Hematopoietic multipotent progenitor cell treated with erythropoietin and hydrocortisone succinate and interleukin-3 and kit ligand, for 4 days (in vitro differentiated cells): ENCODE data around the gene CTDNEP1.

Source experiments
- DNase-seq: peaks from one replicate; pipeline ENCODE4 v3.0.0-alpha.2; 2015

The CTDNEP1 gene

GRCh38 chr17:7279448-7279847, 27.9 kb upstream of the CTDNEP1 start:
- DNase-seq: no peak

- no peak for DNase-seq
These were observed 15.2 kb upstream of the CTDNEP1 start for GRCh38 chr17:7266784-7267183.

GRCh38 chr17:7263801-7264078, 12.2 kb upstream of the CTDNEP1 start:
- DNase-seq: no peak

GRCh38 chr17:7262935-7263800, 11.6 kb upstream of the CTDNEP1 start:
- DNase-seq: peak; percentile 51

GRCh38 chr17:7262192-7262934, 10.8 kb upstream of the CTDNEP1 start, which contains the start of gene CLDN7:
Gene CLDN7, minus strand, starts transcription at chr17:7262478. Its CDS starts 435 bp downstream, at chr17:7262043.
- DNase-seq: no peak

GRCh38 chr17:7261379-7262191, 10.1 kb upstream of the CTDNEP1 start:
- peak; percentile 36 for DNase-seq

- peak; percentile 77 for DNase-seq
These were observed 9.3 kb upstream of the CTDNEP1 start for GRCh38 chr17:7260651-7261378.

- DNase-seq: no peak
These were observed 8.6 kb upstream of the CTDNEP1 start for GRCh38 chr17:7260151-7260550.

- DNase-seq: no peak
These were observed 8.0 kb upstream of the CTDNEP1 start for GRCh38 chr17:7259555-7259889.

GRCh38 chr17:7258731-7259554, 7.4 kb upstream of the CTDNEP1 start:
- DNase-seq: peak; percentile 65

- no peak for DNase-seq
These were observed 5.4 kb upstream of the CTDNEP1 start for GRCh38 chr17:7256766-7257456.

GRCh38 chr17:7254511-7254910, 3.0 kb upstream of the CTDNEP1 start:
- no peak for DNase-seq

GRCh38 chr17:7253082-7253481, 1.5 kb upstream of the CTDNEP1 start:
- DNase-seq: no peak

GRCh38 chr17:7252176-7253043, 876 bp upstream of the CTDNEP1 start, which contains the start of gene ELP5:
Gene ELP5, plus strand, starts transcription at chr17:7252215. Its CDS starts 336 bp downstream, at chr17:7252551.
- peak; percentile 97 for DNase-seq

GRCh38 chr17:7250695-7251627, 573 bp downstream of the CTDNEP1 start:
- no peak for DNase-seq

- DNase-seq: peak; percentile 52
These were observed 1.7 kb downstream of the CTDNEP1 start for GRCh38 chr17:7249830-7250229.

- DNase-seq: no peak
These were observed 2.3 kb downstream of the CTDNEP1 start for GRCh38 chr17:7249214-7249613.

- DNase-seq: no peak
These were observed 2.7 kb downstream of the CTDNEP1 start for GRCh38 chr17:7248796-7249195.

GRCh38 chr17:7246779-7247178, 4.8 kb downstream of the CTDNEP1 start:
- DNase-seq: no peak
